Fibroblast of lung (primary cell): ENCODE measurements around the gene CADPS. TPM values are rescaled to one million over a fixed set of nuclear protein-coding genes. Genes with fewer than 3 reads are reported as not detected.

Experiments used
- DNase-seq, 2 donors: peaks; one replicate each; pipeline versions ENCODE4 v3.0.0 to v3.0.0-alpha.2; 2010; ENCODE audit warnings: low read depth in 2 of 2
- H2AFZ ChIP-seq: 2 replicates; pipeline ENCODE4 v1.5.1; 2012; ENCODE audit warnings: low read length, control low read depth, inconsistent platforms
- H3K27ac ChIP-seq: 2 replicates; pipeline ENCODE4 v1.5.1; 2011; ENCODE audit warnings: low read length, control low read depth; ENCODE audit not compliant: insufficient read depth
- H3K27me3 ChIP-seq: 2 replicates; pipeline ENCODE4 v1.5.1; 2011; ENCODE audit warnings: mild to moderate bottlenecking, low read length; ENCODE audit not compliant: control insufficient read depth, insufficient read depth
- H3K36me3 ChIP-seq: 2 replicates; pipeline ENCODE4 v1.5.1; 2011; ENCODE audit warnings: low read length; ENCODE audit not compliant: control insufficient read depth, insufficient read depth
- H3K4me1 ChIP-seq: 2 replicates; pipeline ENCODE4 v1.5.1; 2011; ENCODE audit warnings: low read length; ENCODE audit not compliant: control insufficient read depth, insufficient read depth; ENCODE audit errors: extremely low read depth
- H3K4me2 ChIP-seq: 2 replicates; pipeline ENCODE4 v1.5.1; 2011; ENCODE audit warnings: low read length, control low read depth; ENCODE audit not compliant: insufficient read depth; ENCODE audit errors: extremely low read depth
- H3K4me3 ChIP-seq, 4 experiments: fragments of 200-600 bp in 1 of 4; sonication (generic) in 1 of 4; replicated peaks in 1 of 4; 2 replicates each; pipeline ENCODE4 v1.5.1; 2011 to 2016; ENCODE audit warnings: low read length in 4 of 4, low read depth in 3 of 4, mild to moderate bottlenecking in 3 of 4, control low read depth in 2 of 4, inconsistent platforms in 1 of 4, mixed read lengths in 1 of 4; ENCODE audit not compliant: insufficient read depth in 1 of 4; ENCODE audit errors: control extremely low read depth in 1 of 4
- H3K79me2 ChIP-seq: 2 replicates; pipeline ENCODE4 v1.5.1; 2012; ENCODE audit warnings: mild to moderate bottlenecking, low read length, inconsistent platforms; ENCODE audit not compliant: control insufficient read depth, insufficient read depth
- H3K9ac ChIP-seq: 2 replicates; pipeline ENCODE4 v1.5.1; 2011; ENCODE audit warnings: mild to moderate bottlenecking, low read length, control low read depth; ENCODE audit not compliant: insufficient read depth
- H3K9me3 ChIP-seq: 2 replicates; pipeline ENCODE4 v1.5.1; 2012; ENCODE audit warnings: low read depth, low read length; ENCODE audit not compliant: control insufficient read depth, insufficient read depth
- H4K20me1 ChIP-seq: 2 replicates; pipeline ENCODE4 v1.5.1; 2011; ENCODE audit warnings: low read length; ENCODE audit not compliant: control insufficient read depth, insufficient read depth; ENCODE audit errors: extremely low read depth
- CTCF ChIP-seq, 2 donors: IDR thresholded peaks in 1 of 2; conservative IDR thresholded peaks in 1 of 2; 1 replicate in 1 of 2; 2 replicates in 1 of 2; pipeline ENCODE4 v1.5.1; 2011 to 2012; ENCODE audit warnings: low read length in 2 of 2, control low read depth in 1 of 2, inconsistent platforms in 1 of 2, low read depth in 1 of 2, mild to moderate bottlenecking in 1 of 2
- EZH2 ChIP-seq: IDR thresholded peaks from 2 replicates; pipeline ENCODE4 v1.5.1; 2012; ENCODE audit warnings: low read length, control low read depth, mild to moderate bottlenecking; ENCODE audit errors: missing control alignments
- polyA plus RNA-seq, 2 donors: library from polyadenylated mRNA; depleted of rRNA in 1 of 2; stranded (reverse) in 1 of 2; unstranded in 1 of 2; fragments of >200 nt; gene quantifications; 2 replicates each; pipeline ENCODE4 v1.2.1, GENCODE V29; 2011 to 2012; ENCODE audit warnings: missing spikeins in 1 of 2
- total RNA-seq: library from RNA; depleted of rRNA; stranded (reverse); fragments of >200 nt; gene quantifications from 2 replicates; pipeline ENCODE4 v1.2.1, GENCODE V29; 2014

CADPS gene
- total and polyA plus RNA-seq, 2 donors (not counting 1 experiment from before 2014, with no cell fraction given) = 2.3 to 63.1 TPM

GRCh38 chr3:62548528-62549205 is 326.5 kb downstream of the CADPS start:
- Histone ChIP-seq H3K9ac (no peak overlapping the region), H3K27ac (no peak overlapping the region), H3K4me1 (no peaks in the 10 kb centered on the region), H4K20me1 (no peaks in the 10 kb centered on the region), H3K79me2 (no peaks in the 10 kb centered on the region), H3K9me3 (no peaks in the 10 kb centered on the region), H3K4me3 (no peak overlapping the region), H3K27me3 (no peaks in the 10 kb centered on the region), H3K4me2 (no peak overlapping the region), H3K36me3 (no peaks in the 10 kb centered on the region), H2AFZ (no peak overlapping the region)
- no peak for TF ChIP-seq EZH2
- TF ChIP-seq CTCF (conservative IDR thresholded peaks at IDR 0.05 in 1 of 2, IDR thresholded peaks at IDR 0.05 in 1 of 2; ENCODE audit: low read depth in 1 of 2, low read length in 2 of 2) = no peak
- DNase-seq = no peak

GRCh38 chr3:62546266-62546665 is 328.9 kb downstream of the CADPS start:
- Histone ChIP-seq H3K4me1 (no peaks in the 10 kb centered on the region), H3K9ac (no peak overlapping the region), H3K4me2 (no peak overlapping the region), H3K4me3 (no peak overlapping the region), H3K27ac (no peak overlapping the region), H3K79me2 (no peaks in the 10 kb centered on the region), H3K9me3 (no peaks in the 10 kb centered on the region), H4K20me1 (no peaks in the 10 kb centered on the region), H2AFZ (no peak overlapping the region), H3K36me3 (no peaks in the 10 kb centered on the region), H3K27me3 (peaks cover 2% of the 10 kb centered on the region)
- peak in 1 of 2 donors; percentile 57 for DNase-seq
- TF ChIP-seq EZH2 (no peak), CTCF (conservative IDR thresholded peaks at IDR 0.05 in 1 of 2, IDR thresholded peaks at IDR 0.05 in 1 of 2; ENCODE audit: low read depth in 1 of 2, low read length in 2 of 2) (no peak)

DNA sequence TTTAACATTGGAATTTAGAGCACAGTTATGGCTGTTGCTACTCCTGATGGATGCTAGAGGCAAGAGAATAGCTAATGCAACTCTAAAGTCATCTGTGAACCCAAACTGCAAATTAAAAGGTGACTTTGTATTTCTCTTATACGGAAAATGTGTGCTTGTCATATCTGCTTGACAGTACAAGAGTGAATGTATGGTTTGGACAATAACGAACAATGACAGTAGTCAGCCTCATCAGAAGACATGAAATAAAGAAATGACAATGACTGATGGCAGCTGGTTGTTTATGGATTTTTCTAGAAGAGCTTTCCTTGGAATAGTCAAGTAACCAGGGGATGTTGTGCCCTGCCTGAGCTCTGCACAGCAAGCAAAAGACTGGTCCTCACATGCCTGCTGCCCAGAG is 333.0 kb downstream of the CADPS start:
- TF ChIP-seq EZH2 (no peak), CTCF (conservative IDR thresholded peaks at IDR 0.05 in 1 of 2, IDR thresholded peaks at IDR 0.05 in 1 of 2; ENCODE audit: low read depth in 1 of 2, low read length in 2 of 2) (no peak)
- no peak overlapping the region for H3K27ac ChIP-seq

More for the DNA sequence above, 333.0 kb downstream of the CADPS start:
- Histone ChIP-seq H2AFZ (no peak overlapping the region), H3K36me3 (no peaks in the 10 kb centered on the region), H3K27me3 (peaks cover 2% of the 10 kb centered on the region), H3K4me3 (no peak overlapping the region), H3K9me3 (no peaks in the 10 kb centered on the region), H3K9ac (no peak overlapping the region), H3K4me1 (no peaks in the 10 kb centered on the region), H3K79me2 (no peaks in the 10 kb centered on the region), H3K4me2 (no peak overlapping the region), H4K20me1 (no peaks in the 10 kb centered on the region)
- no peak for DNase-seq
